AG04450 (cell line): ENCODE measurements around the gene ADAMTS14. TPM values are rescaled to one million over a fixed set of nuclear protein-coding genes. Genes with fewer than 3 reads are reported as not detected.
A peak's percentile ranks its signal among the peaks of the same experiment; 100 is the strongest.

Experiments
- CTCF ChIA-PET: fragments of 300-600, 350-600 bp; formaldehyde crosslinking; extraction: SDS; loops from one replicate; lab custom pipeline; 2022; ENCODE audit warnings: antibody characterized with exemption, inconsistent platforms; lab: Charles Lee
- POLR2A ChIA-PET: fragments of 350-600 bp; formaldehyde crosslinking; extraction: SDS; loops from one replicate; lab custom pipeline; 2021; ENCODE audit warnings: antibody characterized with exemption, inconsistent platforms; lab: Yijun Ruan, JAX
- DNase-seq: peaks from one replicate; pipeline ENCODE4 v3.0.0-alpha.2; 2011; ENCODE audit warnings: low read depth, low spot score
- H3K27ac ChIP-seq: one replicate; pipeline ENCODE4 v1.5.1; 2012; ENCODE audit warnings: low read depth, low read length, control low read depth
- H3K27me3 ChIP-seq: one replicate; pipeline ENCODE4 v1.6.0; 2012; ENCODE audit warnings: low read length; ENCODE audit not compliant: control insufficient read depth, insufficient read depth
- H3K4me3 ChIP-seq: 2 replicates; pipeline ENCODE4 v1.5.1; 2011; ENCODE audit warnings: mild to moderate bottlenecking, low read depth, low read length, control low read depth
- H3K9me3 ChIP-seq: 2 replicates; pipeline ENCODE4 v1.5.1; 2012; ENCODE audit warnings: low read length; ENCODE audit not compliant: control insufficient read depth, insufficient read depth
- CTCF ChIP-seq: IDR thresholded peaks from 2 replicates; pipeline ENCODE4 v1.5.1; 2011; ENCODE audit warnings: low read depth, low read length, control low read depth, inconsistent platforms
- polyA plus RNA-seq: library from polyadenylated mRNA; depleted of rRNA; stranded (reverse); fragments of >200 nt; gene quantifications from 2 replicates; pipeline ENCODE4 v1.2.3, GENCODE V29; 2011

The ADAMTS14 gene
- polyA plus RNA-seq, 1 experiment, result 2.9 TPM

GRCh38 chr10:70742537-70743429 is 70.5 kb downstream of the ADAMTS14 start:
- TF ChIP-seq CTCF, result no peak
- H3K4me3 ChIP-seq, result no peak overlapping the region
- peak; percentile 80 for DNase-seq
- ChIA-PET CTCF (interaction anchor here (1.1 kb wide), 1 partner anchor 16 kb away, joined by 7 read pairs; no protein-coding TSS in a partner anchor), POLR2A (interaction anchor here (1.2 kb wide), 1 partner anchor 10 kb away, joined by 4 read pairs; no protein-coding TSS in a partner anchor)
- H3K27ac ChIP-seq, result peak overlapping the region; percentile 87
- peaks cover 3% of the 10 kb centered on the region for H3K27me3 ChIP-seq
- H3K9me3 ChIP-seq, result peaks cover 4% of the 10 kb centered on the region; the same call in 1 of the 2 replicates

GRCh38 chr10:70743430-70743788 is 71.1 kb downstream of the ADAMTS14 start:
- DNase-seq, result no peak
- H3K27me3 ChIP-seq, result no peaks in the 10 kb centered on the region
- ChIA-PET CTCF (no interaction called here), POLR2A (no interaction called here)
- no peak overlapping the region for H3K27ac ChIP-seq
- H3K9me3 ChIP-seq, result peaks cover 4% of the 10 kb centered on the region; the same call in 1 of the 2 replicates
- no peak overlapping the region for H3K4me3 ChIP-seq
- TF ChIP-seq CTCF, result no peak

GRCh38 chr10:70743879-70744278 is 71.6 kb downstream of the ADAMTS14 start:
- TF ChIP-seq CTCF, result no peak
- H3K4me3 ChIP-seq, result no peak overlapping the region
- DNase-seq, result no peak
- ChIA-PET POLR2A (no interaction called here), CTCF (no interaction called here)
- H3K27ac ChIP-seq, result no peak overlapping the region
- no peaks in the 10 kb centered on the region for H3K27me3 ChIP-seq
- H3K9me3 ChIP-seq, result peaks cover 4% of the 10 kb centered on the region; the same call in 1 of the 2 replicates

GRCh38 chr10:70744617-70745143 is 72.4 kb downstream of the ADAMTS14 start:
- no peak for TF ChIP-seq CTCF
- H3K27me3 ChIP-seq, result no peaks in the 10 kb centered on the region
- no peak for DNase-seq
- no peak overlapping the region for H3K4me3 ChIP-seq
- H3K27ac ChIP-seq, result no peak overlapping the region
- ChIA-PET CTCF (interaction anchor here (0.6 kb wide), 1 partner anchor 195 kb away, joined by 4 read pairs; no protein-coding TSS in a partner anchor), POLR2A (no interaction called here)
- H3K9me3 ChIP-seq, result peaks cover 4% of the 10 kb centered on the region; the same call in 1 of the 2 replicates

GRCh38 chr10:70745555-70745954 is 73.2 kb downstream of the ADAMTS14 start:
- Histone ChIP-seq H3K4me3 (no peak overlapping the region), H3K27me3 (no peaks in the 10 kb centered on the region), H3K9me3 (peaks cover 4% of the 10 kb centered on the region; the same call in 1 of the 2 replicates), H3K27ac (no peak overlapping the region)
- CTCF ChIA-PET, result interaction anchor here (0.8 kb wide), 1 partner anchor 13 kb away, joined by 6 read pairs; no protein-coding TSS in a partner anchor
- DNase-seq, result no peak
- POLR2A ChIA-PET, result no interaction called here
- TF ChIP-seq CTCF, result no peak
